Stimulated activated CD4-positive, alpha-beta T cell treated with anti-CD3 and anti-CD28 coated beads, Interleukin-1b, Interleukin-23, amount 100 ng/mL, for 4 hours (primary cell): Measurements from ENCODE around the gene RPA3.

Experiments used
- DNase-seq, 2 donors: peaks; one replicate each; pipeline ENCODE4 v3.0.0-alpha.2; 2020; ENCODE audit warnings: low read depth in 2 of 2

Gene RPA3

GRCh38 chr7:7732621-7733281 is 14.3 kb upstream of the RPA3 start:
- no peak for DNase-seq

GRCh38 chr7:7731732-7732131 is 13.3 kb upstream of the RPA3 start:
- no peak for DNase-seq

- no peak for DNase-seq
Measured at GRCh38 chr7:7720750-7721621, 2.6 kb upstream of the RPA3 start.

- no peak for DNase-seq
Measured at GRCh38 chr7:7720193-7720592, 1.8 kb upstream of the RPA3 start.

- DNase-seq, result peak; percentile 2 to 28
Measured at GRCh38 chr7:7719236-7719635, 829 bp upstream of the RPA3 start.

GRCh38 chr7:7713730-7714129 is 4.7 kb downstream of the RPA3 start:
- DNase-seq, result no peak

- no peak for DNase-seq
Measured at GRCh38 chr7:7710469-7710868, 7.9 kb downstream of the RPA3 start.

- no peak for DNase-seq
Measured at GRCh38 chr7:7709291-7709690, 9.1 kb downstream of the RPA3 start.

GRCh38 chr7:7707806-7708205 is 10.6 kb downstream of the RPA3 start:
- no peak for DNase-seq

- no peak for DNase-seq
Measured at GRCh38 chr7:7707246-7707645, 11.2 kb downstream of the RPA3 start.

GRCh38 chr7:7706556-7707172 is 11.7 kb downstream of the RPA3 start:
- no peak for DNase-seq

GRCh38 chr7:7706101-7706511 is 12.3 kb downstream of the RPA3 start:
- no peak for DNase-seq

- no peak for DNase-seq
Measured at GRCh38 chr7:7705318-7705717, 13.1 kb downstream of the RPA3 start.

- no peak for DNase-seq
Measured at GRCh38 chr7:7704867-7705266, 13.5 kb downstream of the RPA3 start.

- no peak for DNase-seq
Measured at GRCh38 chr7:7703427-7703826, 15.0 kb downstream of the RPA3 start.

- no peak for DNase-seq
Measured at GRCh38 chr7:7702826-7703225, 15.6 kb downstream of the RPA3 start.

GRCh38 chr7:7701527-7701926 is 16.9 kb downstream of the RPA3 start:
- DNase-seq, result no peak

- no peak for DNase-seq
Measured at GRCh38 chr7:7699970-7700369, 18.4 kb downstream of the RPA3 start.

- no peak for DNase-seq
Measured at GRCh38 chr7:7699380-7699779, 19.0 kb downstream of the RPA3 start.

- DNase-seq, result no peak
Measured at GRCh38 chr7:7698930-7699329, 19.5 kb downstream of the RPA3 start.

GRCh38 chr7:7696458-7697119 is 21.8 kb downstream of the RPA3 start:
- no peak for DNase-seq

GRCh38 chr7:7695111-7695817 is 23.1 kb downstream of the RPA3 start:
- no peak for DNase-seq
